Measurements from ENCODE around the gene ALOX15. TPM values are rescaled to one million over a fixed set of nuclear protein-coding genes. Genes with fewer than 3 reads are reported as not detected.
A peak's percentile ranks its signal among the peaks of the same experiment; 100 is the strongest.
"Not testable (repeated sequence)": the region's sequence is repeated elsewhere in the genome, so short reads cannot be mapped to it uniquely, and the experiment has no call there.

The ALOX15 gene
- total RNA-seq (1 to 10 TPM in 2 of 5 donors, not detected in 3; 1.2 to 3.1 TPM), polyA plus RNA-seq (under 1 TPM in 1 of 3 donors, not detected in 2; 0.03 TPM)
- long read RNA-seq, donor 1, partial matches to known transcripts = 0 of 1 reads
- long read RNA-seq, donor 1, other reads (novel, unspliced or antisense) = 0 of 1 reads
- long read RNA-seq, donor 2 = 0 reads
- long read RNA-seq, donor 3 = 0 reads
- long read RNA-seq, donor 4 = 0 reads
- long read RNA-seq, donor 5, partial matches to known transcripts = 0 of 2 reads
- long read RNA-seq, donor 5, other reads (novel, unspliced or antisense) = 0 of 2 reads
- long read RNA-seq, donor 6, partial matches to known transcripts = 0 of 2 reads
- long read RNA-seq, donor 6, other reads (novel, unspliced or antisense) = 0 of 2 reads
- long read RNA-seq, donor 7, partial matches to known transcripts = 0 of 2 reads
- long read RNA-seq, donor 7, other reads (novel, unspliced or antisense) = 0 of 2 reads
- long read RNA-seq, donor 8, partial matches to known transcripts = 0 of 2 reads
- long read RNA-seq, donor 8, other reads (novel, unspliced or antisense) = 0 of 2 reads
- long read RNA-seq, donor 9 = 0 reads
- long read RNA-seq, donor 10 = 0 reads

GRCh38 chr17:4641297-4642195, at the start of gene ALOX15:
Gene ALOX15, minus strand, starts transcription at chr17:4641678. Its CDS starts 27 bp downstream, at chr17:4641651.
- no peaks in the 10 kb centered on the region for H3K36me3 ChIP-seq
- no peaks in the 10 kb centered on the region for H3K9me3 ChIP-seq
- TF ChIP-seq EP300 (IDR thresholded peaks at IDR 0.05) = no peak
- TF ChIP-seq POLR2A (IDR thresholded peaks at IDR 0.05) = no peak
- TF ChIP-seq POLR2AphosphoS5 (IDR thresholded peaks at IDR 0.05) = no peak
- TF ChIP-seq, protein P1, sequence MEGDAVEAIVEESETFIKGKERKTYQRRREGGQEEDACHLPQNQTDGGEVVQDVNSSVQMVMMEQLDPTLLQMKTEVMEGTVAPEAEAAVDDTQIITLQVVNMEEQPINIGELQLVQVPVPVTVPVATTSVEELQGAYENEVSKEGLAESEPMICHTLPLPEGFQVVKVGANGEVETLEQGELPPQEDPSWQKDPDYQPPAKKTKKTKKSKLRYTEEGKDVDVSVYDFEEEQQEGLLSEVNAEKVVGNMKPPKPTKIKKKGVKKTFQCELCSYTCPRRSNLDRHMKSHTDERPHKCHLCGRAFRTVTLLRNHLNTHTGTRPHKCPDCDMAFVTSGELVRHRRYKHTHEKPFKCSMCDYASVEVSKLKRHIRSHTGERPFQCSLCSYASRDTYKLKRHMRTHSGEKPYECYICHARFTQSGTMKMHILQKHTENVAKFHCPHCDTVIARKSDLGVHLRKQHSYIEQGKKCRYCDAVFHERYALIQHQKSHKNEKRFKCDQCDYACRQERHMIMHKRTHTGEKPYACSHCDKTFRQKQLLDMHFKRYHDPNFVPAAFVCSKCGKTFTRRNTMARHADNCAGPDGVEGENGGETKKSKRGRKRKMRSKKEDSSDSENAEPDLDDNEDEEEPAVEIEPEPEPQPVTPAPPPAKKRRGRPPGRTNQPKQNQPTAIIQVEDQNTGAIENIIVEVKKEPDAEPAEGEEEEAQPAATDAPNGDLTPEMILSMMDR (IDR thresholded peaks at IDR 0.05) = no peak
- peaks cover 0 to 22% (median 19%) of the 10 kb centered on the region in 4 donors for H3K4me1 ChIP-seq
- peak within 1 kb of the TSS in 1 of 4 donors; percentile 19 for H3K4me3 ChIP-seq
- 6 to 21% (median 8%) methylated on average over 30 to 58 of the region's 58 CpGs for WGBS, 5 donors
- intact Hi-C loops (cut with DNase I; ENCODE audit: low total_unique reads) = no loop called here
- H3K27ac ChIP-seq = no peak within 1 kb of the TSS
- no peak for DNase-seq
- H3K27me3 ChIP-seq = peaks cover 17 to 92% (median 43%) of the 10 kb centered on the region in 3 donors

- DNase-seq = peak in 1 of 2 donors; percentile 43
- peak overlapping the region in 1 of 5 donors; percentile 6 for H3K27ac ChIP-seq
- H3K4me1 ChIP-seq = peaks cover 0 to 21% (median 12%) of the 10 kb centered on the region in 4 donors
- no peaks in the 10 kb centered on the region for H3K27me3 ChIP-seq
- peaks cover 7 to 57% (median 46%) of the 10 kb centered on the region in 4 donors for H3K36me3 ChIP-seq
- WGBS, 5 donors = 66 to 92% (median 72%) methylated on average over 2 of the region's 2 CpGs
- no peak for TF ChIP-seq POLR2A (IDR thresholded peaks at IDR 0.05)
- TF ChIP-seq EP300 (IDR thresholded peaks at IDR 0.05) = no peak
- no peak for TF ChIP-seq POLR2AphosphoS5 (IDR thresholded peaks at IDR 0.05)
- TF ChIP-seq, protein P1 (IDR thresholded peaks at IDR 0.05) = no peak
- intact Hi-C loops (cut with DNase I; ENCODE audit: low total_unique reads) = no loop called here
- H3K9me3 ChIP-seq = no peaks in the 10 kb centered on the region
- no peak overlapping the region for H3K4me3 ChIP-seq
Observed at GRCh38 chr17:4690745-4691144, 49.3 kb upstream of the ALOX15 start.

DNA sequence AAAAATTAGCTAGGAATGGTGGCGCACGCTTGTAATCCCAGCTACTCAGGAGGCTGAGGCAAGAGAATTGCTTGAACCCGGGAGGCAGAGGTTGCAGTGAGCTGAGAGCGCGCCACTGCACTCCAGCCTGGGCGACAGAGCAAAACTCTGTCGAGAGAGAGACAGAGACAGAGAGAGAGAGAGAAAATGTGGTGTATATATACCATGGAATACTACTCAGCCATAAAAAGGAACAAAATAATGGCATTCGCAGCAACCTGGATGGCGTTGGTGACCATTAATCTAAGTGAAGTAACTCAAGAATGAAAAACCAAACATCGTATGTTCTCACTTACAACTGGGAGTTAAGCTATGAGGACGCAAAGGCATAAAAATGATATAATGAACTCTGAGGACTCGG, 48.4 kb upstream of the ALOX15 start:
- H3K27me3 ChIP-seq; DNase-seq; intact Hi-C loops (cut with DNase I; ENCODE audit: low total_unique reads); H3K4me3 ChIP-seq; H3K9me3 ChIP-seq; H3K27ac ChIP-seq: not testable (repeated sequence)
- WGBS, 5 donors = 87 to 94% (median 89%) methylated on average over 12 of the region's 12 CpGs
- peaks cover 7 to 55% (median 48%) of the 10 kb centered on the region in 4 donors for H3K36me3 ChIP-seq
- H3K4me1 ChIP-seq = peaks cover 0 to 21% (median 12%) of the 10 kb centered on the region in 4 donors

- H3K36me3 ChIP-seq = peaks cover 21 to 71% (median 68%) of the 10 kb centered on the region in 4 donors
- 67 to 94% (median 89%) methylated on average over 5 of the region's 5 CpGs for WGBS, 5 donors
Observed at GRCh38 chr17:4683739-4684138, 42.3 kb upstream of the ALOX15 start.

DNA sequence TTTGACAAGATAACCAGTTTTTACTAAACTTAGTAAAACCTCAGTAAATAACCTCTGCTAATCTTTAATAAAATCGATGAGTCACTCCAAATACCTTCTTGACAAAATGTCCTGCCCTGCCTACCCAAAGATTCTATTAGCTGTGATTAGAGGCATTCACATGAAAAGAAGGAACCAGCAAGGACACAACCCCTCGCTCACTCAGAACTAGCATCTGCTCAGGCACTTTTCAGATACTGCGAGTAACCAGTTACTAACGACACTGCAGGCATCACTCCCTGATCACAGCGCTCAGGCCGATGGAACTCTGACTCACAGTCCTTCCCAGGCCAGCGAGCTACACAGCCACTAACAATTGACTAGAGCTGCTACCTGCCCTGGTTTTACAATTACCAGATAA, 38.2 kb upstream of the ALOX15 start:
- no peak overlapping the region for H3K27ac ChIP-seq
- H3K27me3 ChIP-seq = no peaks in the 10 kb centered on the region
- DNase-seq = no peak
- H3K4me3 ChIP-seq = no peak overlapping the region
- TF ChIP-seq POLR2A (IDR thresholded peaks at IDR 0.05) = no peak
- TF ChIP-seq POLR2AphosphoS5 (IDR thresholded peaks at IDR 0.05) = no peak
- TF ChIP-seq, protein P1 (IDR thresholded peaks at IDR 0.05) = no peak
- no peak for TF ChIP-seq EP300 (IDR thresholded peaks at IDR 0.05)
- intact Hi-C loops (cut with DNase I; ENCODE audit: low total_unique reads) = no loop called here
- H3K9me3 ChIP-seq = no peaks in the 10 kb centered on the region
- 72 to 86% (median 82%) methylated on average over 7 of the region's 7 CpGs for WGBS, 5 donors
- H3K4me1 ChIP-seq = no peaks in the 10 kb centered on the region
- peaks cover 50 to 87% (median 84%) of the 10 kb centered on the region in 4 donors for H3K36me3 ChIP-seq

More at GRCh38 chr17:4683739-4684138, 42.3 kb upstream of the ALOX15 start:
- H3K4me3 ChIP-seq; H3K4me1 ChIP-seq; H3K27me3 ChIP-seq; H3K9me3 ChIP-seq; intact Hi-C loops (cut with DNase I; ENCODE audit: low total_unique reads): not testable (repeated sequence)
- peak overlapping the region in 2 of 5 donors; percentile 6 to 49 for H3K27ac ChIP-seq
- peak in 1 of 2 donors; percentile 38 for DNase-seq

Data from stomach (tissue), 19 donors.